Stimulated activated CD4-positive, alpha-beta T cell treated with anti-CD3 and anti-CD28 coated beads, Interleukin-1b, Interleukin-23, amount 100 ng/mL, for 4 hours (primary cell): ENCODE results near the gene LENG9.

Experiments used
- DNase-seq, 2 donors: peaks; one replicate each; pipeline ENCODE4 v3.0.0-alpha.2; 2020; ENCODE audit warnings: low read depth in 2 of 2

Gene LENG9

GRCh38 chr19:54421521-54421920, 42.1 kb downstream of the LENG9 start:
- no peak for DNase-seq

- DNase-seq: no peak
Measured at GRCh38 chr19:54421169-54421516, 42.4 kb downstream of the LENG9 start.

DNA sequence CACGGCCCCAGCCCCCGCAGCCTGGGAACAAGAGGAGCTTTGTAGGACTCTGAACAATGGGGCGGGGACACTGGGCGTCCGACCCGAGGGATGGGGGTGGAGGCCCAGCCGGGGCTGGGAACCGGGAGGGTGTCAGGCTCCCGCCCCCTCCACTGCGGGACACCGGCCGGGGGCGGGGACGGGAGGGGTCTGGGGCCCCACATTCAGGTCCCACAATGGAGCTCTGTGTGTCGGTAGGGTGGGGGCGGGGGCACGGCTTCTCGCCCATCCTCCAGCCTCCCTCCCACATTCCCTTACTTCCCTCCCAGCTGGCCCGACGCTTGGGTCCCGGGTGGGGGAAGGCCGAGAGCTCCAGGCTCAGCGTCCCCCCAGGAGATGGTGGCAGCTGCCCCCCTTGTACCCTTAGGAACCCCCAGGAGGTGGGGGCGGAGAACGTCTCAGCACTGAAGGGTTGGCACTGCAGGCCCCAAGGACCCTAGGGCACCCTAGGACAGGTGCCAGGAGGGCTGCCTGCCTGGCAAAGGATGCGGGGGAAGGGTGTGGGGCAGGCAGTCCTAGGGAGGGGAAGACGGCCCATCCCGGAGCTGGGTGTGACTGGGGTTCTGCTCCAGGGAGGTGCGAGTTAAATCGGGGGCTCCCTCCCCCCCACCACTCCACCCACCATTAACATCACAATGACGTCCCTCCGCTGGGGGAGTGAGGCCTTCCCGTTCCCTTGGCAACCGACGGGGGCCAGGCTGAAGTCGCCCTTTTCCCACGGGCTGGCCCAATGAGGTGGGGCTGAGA, 43.0 kb downstream of the LENG9 start:
- DNase-seq: no peak

DNA sequence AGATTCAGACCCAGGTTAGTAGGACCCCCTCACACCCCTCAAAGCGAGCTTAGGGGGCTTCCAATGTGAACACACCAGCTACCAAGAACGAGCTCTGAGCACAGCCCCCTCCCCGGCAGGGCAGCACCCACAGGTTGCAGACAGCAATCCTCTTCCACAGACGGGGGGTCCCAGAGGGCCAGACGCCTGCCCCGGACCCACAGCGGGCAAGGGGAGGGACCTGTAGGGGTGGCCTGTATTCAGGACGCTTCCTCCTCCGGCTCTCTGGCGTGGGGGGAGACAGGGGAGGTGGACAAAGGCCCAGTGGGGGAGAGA, 43.6 kb downstream of the LENG9 start:
- no peak for DNase-seq

DNA sequence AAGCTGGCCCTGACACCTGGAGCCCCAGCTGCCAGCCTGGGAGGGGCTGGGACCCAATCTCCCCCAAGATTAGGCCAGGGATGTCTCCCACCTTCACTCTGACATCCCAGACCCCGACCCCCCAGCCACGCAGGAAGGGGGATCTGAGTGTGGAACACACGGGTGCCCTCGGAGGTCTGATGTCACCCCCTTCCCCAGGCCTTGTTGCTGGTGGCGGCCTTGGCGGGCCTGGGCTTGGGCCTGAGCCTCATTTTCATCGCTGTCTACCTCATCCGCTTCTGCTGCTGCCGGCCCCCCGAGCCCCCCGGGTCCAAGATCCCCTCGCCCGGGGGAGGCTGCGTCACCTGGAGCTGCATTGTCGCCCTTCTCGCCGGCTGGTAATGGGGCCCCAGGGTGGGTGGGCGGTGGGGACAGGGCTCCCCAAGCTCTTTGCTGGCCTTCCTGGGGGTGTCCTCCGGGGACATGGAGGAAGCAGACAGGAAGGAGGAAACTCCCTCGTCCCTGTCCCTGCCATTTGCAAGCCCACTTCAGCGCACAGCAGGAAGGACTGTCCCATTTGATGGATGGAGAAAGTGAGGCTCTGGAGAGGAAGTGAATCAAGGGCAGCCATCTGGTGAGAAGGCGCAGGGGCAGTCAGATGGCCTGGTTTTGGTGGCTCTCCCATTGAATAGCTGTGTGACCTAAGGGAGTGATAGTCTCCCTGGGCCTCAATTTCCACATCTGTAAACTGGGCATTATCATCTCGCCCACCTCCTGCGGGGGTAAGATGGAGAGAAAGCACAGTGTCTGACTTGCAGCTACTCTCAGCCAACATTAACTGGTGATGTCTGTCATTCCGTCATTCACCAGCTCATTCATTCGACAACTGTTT, 44.4 kb downstream of the LENG9 start:
- no peak for DNase-seq

GRCh38 chr19:54418030-54418929, 45.3 kb downstream of the LENG9 start:
- no peak for DNase-seq

GRCh38 chr19:54416695-54417491, 46.7 kb downstream of the LENG9 start:
- no peak for DNase-seq

DNA sequence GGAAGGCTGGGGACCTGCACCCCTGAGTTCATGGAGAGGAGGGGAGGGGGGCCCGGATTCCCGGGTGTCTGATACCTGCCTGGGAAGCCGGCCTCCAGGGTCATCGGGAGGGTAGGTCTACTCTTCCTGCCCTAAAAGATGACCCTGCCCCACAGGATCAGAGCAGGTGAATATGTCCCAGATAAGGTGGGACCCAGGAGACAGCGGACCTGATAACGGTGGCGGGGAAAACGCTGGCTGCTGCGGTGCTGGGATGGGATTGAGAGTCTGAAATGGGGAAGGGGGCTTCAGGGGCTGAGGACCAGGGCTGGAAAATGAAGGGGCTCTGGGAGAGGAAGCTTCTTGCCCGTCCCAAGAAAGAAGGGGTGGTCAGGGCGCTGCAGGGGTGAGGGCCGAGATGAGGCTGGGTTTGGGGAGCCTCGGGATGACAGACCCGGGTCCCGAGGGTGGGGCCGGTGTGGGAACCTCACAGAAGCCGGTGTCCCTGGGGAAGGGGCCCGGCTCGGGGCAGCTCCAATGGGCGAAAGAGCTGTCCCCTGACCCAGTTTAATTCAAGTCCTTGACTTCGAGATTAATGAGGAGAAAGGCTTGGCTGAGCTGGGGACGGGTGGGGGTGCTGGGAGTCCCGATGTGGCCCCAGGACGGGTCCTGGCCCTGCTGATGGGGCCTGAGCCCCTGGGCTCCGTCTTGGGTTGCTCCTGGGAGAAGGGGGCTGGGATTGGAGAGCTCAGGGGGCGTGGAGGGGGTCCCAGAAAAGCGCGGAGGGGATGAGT, 47.5 kb downstream of the LENG9 start:
- no peak for DNase-seq

- peak; percentile 21 to 44 for DNase-seq
Measured at GRCh38 chr19:54415208-54415900, 48.2 kb downstream of the LENG9 start, which contains the start of gene TTYH1. Gene TTYH1 (plus strand): TSS chr19:54415464. CDS start chr19:54415553, 89 bp downstream.

GRCh38 chr19:54414156-54414555, 49.4 kb downstream of the LENG9 start:
- no peak for DNase-seq

GRCh38 chr19:54412877-54413276, 50.7 kb downstream of the LENG9 start:
- DNase-seq: no peak
